ENCODE measurements around the gene RFFL. TPM values are rescaled to one million over a fixed set of nuclear protein-coding genes. Genes with fewer than 3 reads are reported as not detected.

RFFL gene
- total and polyA plus RNA-seq, 2 of the 4 experiments (the other 2 are of a cell fraction), result 11.6 to 19.2 TPM

- TF ChIP-seq RCOR1 (IDR thresholded peaks at IDR 0.05; ENCODE audit: insufficient replicate concordance, low read length) (no peak), RFX5 (IDR thresholded peaks at IDR 0.05; ENCODE audit: low read depth, low read length) (no peak)
These were observed 26.2 kb upstream of the RFFL start (continued) for GRCh38 chr17:35089586-35090296.

GRCh38 chr17:35088881-35089585, 25.5 kb upstream of the RFFL start:
- peak; percentile 69 for DNase-seq
- Histone ChIP-seq H2AK9ac (replicated peaks; ENCODE audit: low read depth, low read length, poor library complexity) (peak overlapping the region; percentile 99), H3K4me2 (ENCODE audit: low read depth, low read length) (peak overlapping the region; percentile 92), H3K9me1 (ENCODE audit: insufficient read depth, low read length) (peaks cover 14% of the 10 kb centered on the region), H2BK15ac (ENCODE audit: low read depth, low read length) (peak overlapping the region; percentile 66; the same call in 2 of the 3 replicates), H3K27me3 (ENCODE audit: control insufficient read depth, insufficient read depth, low read length) (no peaks in the 10 kb centered on the region), H3K27ac (ENCODE audit: insufficient read depth, low read length) (peak overlapping the region; percentile 73), H3K4me3 (ENCODE audit: insufficient read depth, low read depth, low read length) (peak overlapping the region; percentile 87), H3K9me3 (ENCODE audit: control insufficient read depth, insufficient read depth, low read length) (no peaks in the 10 kb centered on the region), H3K23ac (ENCODE audit: low read depth, low read length) (peak overlapping the region; percentile 89), H3K14ac (replicated peaks; ENCODE audit: low read depth, low read length) (peak overlapping the region; percentile 89), H3K9ac (ENCODE audit: low read depth, low read length) (peak overlapping the region; percentile 71), H3K36me3 (ENCODE audit: control insufficient read depth, insufficient read depth, low read length) (no peaks in the 10 kb centered on the region), H3K4me1 (ENCODE audit: control insufficient read depth, insufficient read depth, low read length) (peaks cover 11% of the 10 kb centered on the region), H3K56ac (ENCODE audit: extremely low read depth, insufficient read depth, low read length) (peak overlapping the region; percentile 64), H2BK120ac (ENCODE audit: low read depth, low read length) (peak overlapping the region; percentile 72; the same call in 1 of the 2 replicates), H4K5ac (ENCODE audit: low read depth, low read length) (peak overlapping the region; percentile 83), H3K18ac (ENCODE audit: low read depth, low read length) (peak overlapping the region; percentile 44), H3K79me1 (ENCODE audit: low read depth in 1 of 2, low read length in 2 of 2) (peaks cover 5 to 40% of the 10 kb centered on the region in 2 experiments; a peak in 3 of 4 replicates), H4K8ac (ENCODE audit: low read depth in 2 of 2, low read length in 2 of 2) (peak overlapping the region; percentile 78 to 96), H3K4ac (ENCODE audit: low read depth, low read length) (peak overlapping the region; percentile 88), H2BK20ac (ENCODE audit: low read depth, low read length) (peak overlapping the region; percentile 20; the same call in 1 of the 2 replicates), H2AFZ (replicated peaks; ENCODE audit: low read length, poor library complexity) (peak overlapping the region; percentile 97), H2BK5ac (ENCODE audit: low read depth, low read length, poor library complexity, severe bottlenecking) (peak overlapping the region; percentile 66), H4K20me1 (ENCODE audit: insufficient read depth, low read length) (no peaks in the 10 kb centered on the region; the same call in 1 of the 2 replicates), H4K91ac (ENCODE audit: insufficient read depth, low read depth, low read length) (peak overlapping the region; percentile 80), H2AK5ac (ENCODE audit: low read depth, low read length) (peak overlapping the region; percentile 33; the same call in 1 of the 2 replicates)
- ChIA-PET CTCF (interaction anchor here (0.9 kb wide), 2 partner anchors 89 to 91 kb away, joined by 3 to 4 read pairs; no protein-coding TSS in a partner anchor), POLR2A (ENCODE audit: unreplicated experiment) (no interaction called here)
- ATAC-seq (ENCODE audit: low read depth), result peak; percentile 89
- intact Hi-C loops (cut with micrococcal nuclease) (loop anchor here (1.0 to 2.0 kb wide), 4 partner anchors 26 to 108 kb away; partner anchors contain the start of gene RFFL), dilution Hi-C loops (cut with HindIII; ENCODE audit: low sequenced_read_pairs, unreplicated experiment) (no loop called here), in situ Hi-C loops (cut with MboI; ENCODE audit: low sequenced_read_pairs) (no loop called here)
- WGBS, 2 experiments (ENCODE audit: extremely low coverage in 2 of 2, insufficient read length in 1 of 2), result 0% methylated on average over 15 of the region's 80 CpGs; no CpG with 5 or more reads in 1 of the 2 experiments
- BruUV-seq (replicated peaks), result no TSS peak
- TF ChIP-seq MAZ (IDR thresholded peaks at IDR 0.05; ENCODE audit: borderline replicate concordance, low read depth, low read length) (peak; percentile 71; the same call in 1 of the 2 replicates), MXI1 (IDR thresholded peaks at IDR 0.05; ENCODE audit: borderline replicate concordance, low read depth, low read length) (no peak), SMC3 (IDR thresholded peaks at IDR 0.05; ENCODE audit: low read depth, low read length) (peak; percentile 85), BHLHE40 (IDR thresholded peaks at IDR 0.05; ENCODE audit: low read depth, low read length) (no peak), MAFK (IDR thresholded peaks at IDR 0.05; ENCODE audit: low read depth, low read length) (no peak), USF2 (IDR thresholded peaks at IDR 0.05; ENCODE audit: low read depth, low read length) (no peak), ELK1 (IDR thresholded peaks at IDR 0.05; ENCODE audit: borderline replicate concordance, low read depth, low read length) (no peak), CHD1 (IDR thresholded peaks at IDR 0.05; ENCODE audit: low read depth, low read length) (no peak), POLR2A (IDR thresholded peaks at IDR 0.05; ENCODE audit: low read depth, low read length) (no peak; the same call in 1 of the 2 replicates), RAD21 (IDR thresholded peaks at IDR 0.05; ENCODE audit: low read length) (peak; percentile 79), NFE2L2 (IDR thresholded peaks at IDR 0.05; ENCODE audit: low read depth, low read length) (no peak), RFX5 (IDR thresholded peaks at IDR 0.05; ENCODE audit: low read depth, low read length) (no peak)
